Hepatocyte (in vitro differentiated cells): ENCODE data around the gene TYMS.

ENCODE experiments used
- EZH2phosphoT487 ChIP-seq: fragments of 200-600 bp; sonication (generic); IDR thresholded peaks from one replicate; pipeline ENCODE4 v1.6.1; 2018; ENCODE audit warnings: antibody characterized with exemption, mild to moderate bottlenecking, low read depth, moderate library complexity; ENCODE audit not compliant: unreplicated experiment, severe bottlenecking
- TF ChIP-seq, protein P1 (sequence below): fragments of 200-600 bp; sonication (generic); IDR thresholded peaks from 2 replicates; pipeline ENCODE4 v1.5.1; 2016; ENCODE audit warnings: antibody characterized with exemption, mild to moderate bottlenecking; ENCODE audit not compliant: poor library complexity

- TF ChIP-seq, protein P1, sequence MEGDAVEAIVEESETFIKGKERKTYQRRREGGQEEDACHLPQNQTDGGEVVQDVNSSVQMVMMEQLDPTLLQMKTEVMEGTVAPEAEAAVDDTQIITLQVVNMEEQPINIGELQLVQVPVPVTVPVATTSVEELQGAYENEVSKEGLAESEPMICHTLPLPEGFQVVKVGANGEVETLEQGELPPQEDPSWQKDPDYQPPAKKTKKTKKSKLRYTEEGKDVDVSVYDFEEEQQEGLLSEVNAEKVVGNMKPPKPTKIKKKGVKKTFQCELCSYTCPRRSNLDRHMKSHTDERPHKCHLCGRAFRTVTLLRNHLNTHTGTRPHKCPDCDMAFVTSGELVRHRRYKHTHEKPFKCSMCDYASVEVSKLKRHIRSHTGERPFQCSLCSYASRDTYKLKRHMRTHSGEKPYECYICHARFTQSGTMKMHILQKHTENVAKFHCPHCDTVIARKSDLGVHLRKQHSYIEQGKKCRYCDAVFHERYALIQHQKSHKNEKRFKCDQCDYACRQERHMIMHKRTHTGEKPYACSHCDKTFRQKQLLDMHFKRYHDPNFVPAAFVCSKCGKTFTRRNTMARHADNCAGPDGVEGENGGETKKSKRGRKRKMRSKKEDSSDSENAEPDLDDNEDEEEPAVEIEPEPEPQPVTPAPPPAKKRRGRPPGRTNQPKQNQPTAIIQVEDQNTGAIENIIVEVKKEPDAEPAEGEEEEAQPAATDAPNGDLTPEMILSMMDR = no peak
- TF ChIP-seq EZH2phosphoT487 = no peak
Measured at GRCh38 chr18:647304-647703, 10.1 kb upstream of the TYMS start.
